HepG2 (cell line): Measurements from ENCODE around the gene ITGB7. TPM values are rescaled to one million over a fixed set of nuclear protein-coding genes. Genes with fewer than 3 reads are reported as not detected.

Source experiments
- ATM ChIP-seq: fragments of 450-650 bp; IDR thresholded peaks from 2 replicates; pipeline ENCODE4 v1.7.1; 2017; ENCODE audit warnings: mild to moderate bottlenecking, borderline replicate concordance
- CCDC6 ChIP-seq: sonication (generic); formaldehyde crosslinking; IDR thresholded peaks from 2 replicates; pipeline ENCODE4 v1.8.1; 2022; ENCODE audit warnings: mild to moderate bottlenecking, missing genetic modification reagents, moderate library complexity
- CERS6 ChIP-seq: sonication (generic); formaldehyde crosslinking; IDR thresholded peaks from 2 replicates; pipeline ENCODE4 v1.5.0; 2020; ENCODE audit warnings: missing genetic modification reagents
- DZIP1 ChIP-seq: sonication (generic); formaldehyde crosslinking; IDR thresholded peaks from 2 replicates; pipeline ENCODE4 v1.5.0; 2020; ENCODE audit warnings: mild to moderate bottlenecking, missing genetic modification reagents
- FOXC1 ChIP-seq: sonication (generic); formaldehyde crosslinking; IDR thresholded peaks from 2 replicates; pipeline ENCODE4 v1.8.0; 2022; ENCODE audit warnings: mild to moderate bottlenecking, missing genetic modification reagents, borderline replicate concordance
- IRF1 ChIP-seq: sonication (generic); formaldehyde crosslinking; IDR thresholded peaks from 2 replicates; pipeline ENCODE4 v1.4.0; 2020; ENCODE audit warnings: low read depth, mild to moderate bottlenecking, missing genetic modification reagents
- NFYB ChIP-seq: sonication (generic); formaldehyde crosslinking; IDR thresholded peaks from 2 replicates; pipeline ENCODE4 v1.4.0; 2020; ENCODE audit warnings: missing genetic modification reagents
- NFYC ChIP-seq: IDR thresholded peaks from 2 replicates; pipeline ENCODE4 v1.6.1; 2016; ENCODE audit warnings: missing genetic modification reagents, missing compliant biosample characterization
- SAP130 ChIP-seq: IDR thresholded peaks from 2 replicates; pipeline ENCODE4 v1.6.1; 2016; ENCODE audit warnings: low read depth
- TBX3 ChIP-seq: fragments of 450-650 bp; IDR thresholded peaks from 2 replicates; pipeline ENCODE4 v1.6.1; 2017; ENCODE audit warnings: antibody characterized with exemption, mild to moderate bottlenecking, inconsistent platforms, borderline replicate concordance
- ZBTB20 ChIP-seq: sonication (generic); formaldehyde crosslinking; IDR thresholded peaks from 2 replicates; pipeline ENCODE4 v1.8.1; 2023; ENCODE audit warnings: missing genetic modification reagents, low read depth, mild to moderate bottlenecking, borderline replicate concordance
- ZFAT ChIP-seq: sonication (generic); formaldehyde crosslinking; conservative IDR thresholded peaks from 2 replicates; pipeline ENCODE4 v1.8.1; 2023; ENCODE audit warnings: missing genetic modification reagents, inconsistent platforms
- ZFP91 ChIP-seq: sonication (generic); formaldehyde crosslinking; IDR thresholded peaks from 2 replicates; pipeline ENCODE4 v1.9.0; 2022; ENCODE audit warnings: missing genetic modification reagents, mild to moderate bottlenecking, borderline replicate concordance
- ZNF124 ChIP-seq: sonication (generic); formaldehyde crosslinking; IDR thresholded peaks from 2 replicates; pipeline ENCODE4 v1.4.0; 2020; ENCODE audit warnings: missing genetic modification reagents
- ZNF138 ChIP-seq: sonication (generic); formaldehyde crosslinking; IDR thresholded peaks from 2 replicates; pipeline ENCODE4 v1.5.0; 2020; ENCODE audit warnings: mild to moderate bottlenecking, low read depth, missing genetic modification reagents
- ZNF230 ChIP-seq: sonication (generic); formaldehyde crosslinking; IDR thresholded peaks from 2 replicates; pipeline ENCODE4 v1.4.0; 2020; ENCODE audit warnings: mild to moderate bottlenecking, missing genetic modification reagents
- ZNF30 ChIP-seq: sonication (generic); formaldehyde crosslinking; IDR thresholded peaks from 2 replicates; pipeline ENCODE4 v1.5.0; 2020; ENCODE audit warnings: mild to moderate bottlenecking, missing genetic modification reagents
- ZNF607 ChIP-seq: sonication (generic); formaldehyde crosslinking; IDR thresholded peaks from 2 replicates; pipeline ENCODE4 v1.5.1; 2020; ENCODE audit warnings: missing genetic modification reagents, mild to moderate bottlenecking, borderline replicate concordance
- ZNF788 ChIP-seq: sonication (generic); formaldehyde crosslinking; IDR thresholded peaks from 2 replicates; pipeline ENCODE4 v1.5.0; 2020; ENCODE audit warnings: mild to moderate bottlenecking, missing genetic modification reagents, borderline replicate concordance
- polyA plus RNA-seq, 8 experiments: library from polyadenylated mRNA; depleted of rRNA in 3 of 8; stranded (reverse) in 7 of 8; unstranded in 1 of 8; fragments of >200 nt; fragmentation: Illumina TruSeq in 4 of 8; extraction: Trizol in 4 of 8; gene quantifications; 2 replicates each; pipeline versions ENCODE4 v1.2.1 to v1.2.3, GENCODE V29; 2011 to 2016; ENCODE audit warnings: low read depth in 4 of 8, missing spikeins in 1 of 8, mixed read lengths in 1 of 8; ENCODE audit not compliant: insufficient read depth in 1 of 8
- total RNA-seq, 5 experiments: library from RNA; depleted of rRNA; stranded (reverse); fragments of >200 nt; fragmentation: Illumina TruSeq; extraction: Trizol; gene quantifications; 2 replicates each; pipeline ENCODE4 v1.2.3, GENCODE V29; 2016; ENCODE audit warnings: low read depth in 1 of 5

The ITGB7 gene
- total and polyA plus RNA-seq, 2 of the 13 experiments (the other 11 are each of a cell fraction or from before 2014, with no cell fraction given), result 0.16 to 0.18 TPM

- no peak for TF ChIP-seq CCDC6
- 0 out of 2 replicates have a peak, but pooled peaks have one; percentile 29 for TF ChIP-seq FOXC1 (CRISPR knock-in tag)
- TF ChIP-seq ZNF138 (CRISPR knock-in tag), result no peak
- no peak for TF ChIP-seq ZNF30 (CRISPR knock-in tag)
- TF ChIP-seq ZNF124 (CRISPR knock-in tag), result no peak
- TF ChIP-seq ZNF788 (CRISPR knock-in tag), result peak; percentile 25; the same call in 1 of the 2 replicates
- no peak for TF ChIP-seq TBX3
- TF ChIP-seq ZFP91, result peak; percentile 98
- no peak for TF ChIP-seq NFYB
- TF ChIP-seq ATM, result no peak
- no peak for TF ChIP-seq IRF1
- TF ChIP-seq NFYC (CRISPR knock-in tag), result no peak
- TF ChIP-seq ZBTB20 (CRISPR knock-in tag), result no peak; the same call in 1 of the 2 replicates
- no peak for TF ChIP-seq ZNF607 (CRISPR knock-in tag)
- TF ChIP-seq ZFAT (CRISPR knock-in tag), result no peak
- TF ChIP-seq SAP130 (CRISPR knock-in tag), result peak; percentile 14; the same call in 1 of the 2 replicates
- no peak for TF ChIP-seq CERS6 (CRISPR knock-in tag)
- peak; percentile 52; the same call in 1 of the 2 replicates for TF ChIP-seq DZIP1 (CRISPR knock-in tag)
- TF ChIP-seq ZNF230 (CRISPR knock-in tag), result no peak
These were observed 12.4 kb upstream of the ITGB7 start (continued) for GRCh38 chr12:53219292-53219955.
